HEK293 (cell line): Measurements from ENCODE around the gene TMEM238.
A peak's percentile ranks its signal among the peaks of the same experiment; 100 is the strongest.
"Not testable (repeated sequence)": the region's sequence is repeated elsewhere in the genome, so short reads cannot be mapped to it uniquely, and the experiment has no call there.

Source experiments
- CTCF ChIA-PET: fragments of 350-600 bp; formaldehyde crosslinking; extraction: SDS; loops from one replicate; lab custom pipeline; 2021; ENCODE audit warnings: antibody characterized with exemption; lab: Yijun Ruan, JAX
- POLR2A ChIA-PET: fragments of 300-600 bp; formaldehyde crosslinking; extraction: SDS; loops from one replicate; lab custom pipeline; 2020; ENCODE audit warnings: antibody characterized with exemption, inconsistent platforms; lab: Yijun Ruan, JAX
- H3K27ac ChIP-seq: fragments of 200-500 bp; sonication (Bioruptor generic); 2 replicates; pipeline ENCODE4 v1.5.1; 2014; ENCODE audit warnings: low read depth, low read length, control low read depth, inconsistent platforms; ENCODE audit errors: extremely low read depth
- H3K36me3 ChIP-seq, 2 experiments: fragments of 200-500 bp in 1 of 2; sonication (Bioruptor generic) in 1 of 2; 1 replicate in 1 of 2; 2 replicates in 1 of 2; pipeline ENCODE4 v1.5.1; 2014 to 2017; ENCODE audit warnings: inconsistent platforms in 2 of 2, low read length in 2 of 2; ENCODE audit not compliant: control insufficient read depth in 2 of 2, insufficient read depth in 1 of 2
- H3K4me1 ChIP-seq: fragments of 200-500 bp; sonication (Bioruptor generic); 2 replicates; pipeline ENCODE4 v1.5.1; 2014; ENCODE audit warnings: mild to moderate bottlenecking, low read length, inconsistent platforms; ENCODE audit not compliant: control insufficient read depth, insufficient read depth
- H3K4me3 ChIP-seq: 2 replicates; pipeline ENCODE4 v1.5.1; 2011; ENCODE audit warnings: low read depth, mild to moderate bottlenecking, control low read depth, low read length, moderate library complexity
- H3K9me3 ChIP-seq: fragments of 200-500 bp; sonication (Bioruptor generic); 2 replicates; pipeline ENCODE4 v1.5.1; 2014; ENCODE audit warnings: low read depth, low read length, inconsistent platforms; ENCODE audit not compliant: control insufficient read depth, insufficient read depth
- FEZF1 ChIP-seq: fragments of 450-650 bp; formaldehyde crosslinking; IDR thresholded peaks from 2 replicates; pipeline ENCODE4 v1.5.1; 2016; ENCODE audit warnings: missing biosample characterization, missing genetic modification characterization
- IKZF3 ChIP-seq: fragments of 450-650 bp; IDR thresholded peaks from 2 replicates; pipeline ENCODE4 v1.5.0; 2018; ENCODE audit warnings: missing biosample characterization, mild to moderate bottlenecking, missing genetic modification characterization, moderate library complexity
- KLF9 ChIP-seq: fragments of 450-650 bp; formaldehyde crosslinking; IDR thresholded peaks from 2 replicates; pipeline ENCODE4 v1.5.1; 2016; ENCODE audit warnings: missing biosample characterization, missing genetic modification characterization, low read depth
- REPIN1 ChIP-seq: fragments of 450-650 bp; formaldehyde crosslinking; IDR thresholded peaks from 2 replicates; pipeline ENCODE4 v1.5.1; 2017; ENCODE audit warnings: missing biosample characterization, missing genetic modification characterization, low read depth
- ZBTB20 ChIP-seq: fragments of 450-650 bp; formaldehyde crosslinking; IDR thresholded peaks from 2 replicates; pipeline ENCODE4 v1.5.1; 2016; ENCODE audit warnings: missing biosample characterization, missing genetic modification characterization
- ZBTB8A ChIP-seq: fragments of 450-650 bp; formaldehyde crosslinking; IDR thresholded peaks from 2 replicates; pipeline ENCODE4 v1.5.1; 2016; ENCODE audit warnings: missing biosample characterization, missing genetic modification characterization
- ZFP37 ChIP-seq: fragments of 450-650 bp; formaldehyde crosslinking; IDR thresholded peaks from 2 replicates; pipeline ENCODE4 v1.5.1; 2016; ENCODE audit warnings: missing biosample characterization, missing genetic modification characterization
- ZNF157 ChIP-seq: fragments of 450-650 bp; formaldehyde crosslinking; IDR thresholded peaks from 2 replicates; pipeline ENCODE4 v1.5.1; 2016; ENCODE audit warnings: missing biosample characterization, missing genetic modification characterization
- ZNF266 ChIP-seq: fragments of 450-650 bp; formaldehyde crosslinking; IDR thresholded peaks from 2 replicates; pipeline ENCODE4 v1.5.1; 2016; ENCODE audit warnings: missing biosample characterization, missing genetic modification characterization, low read depth
- ZNF335 ChIP-seq: fragments of 450-650 bp; formaldehyde crosslinking; conservative IDR thresholded peaks from 2 replicates; pipeline ENCODE4 v1.5.1; 2016; ENCODE audit warnings: missing biosample characterization, missing genetic modification characterization
- ZNF473 ChIP-seq: fragments of 450-650 bp; formaldehyde crosslinking; IDR thresholded peaks from 2 replicates; pipeline ENCODE4 v1.5.1; 2017; ENCODE audit warnings: missing biosample characterization, missing genetic modification characterization
- ZNF529 ChIP-seq: fragments of 450-650 bp; formaldehyde crosslinking; IDR thresholded peaks from 2 replicates; pipeline ENCODE4 v1.5.1; 2017; ENCODE audit warnings: missing genetic modification characterization, missing biosample characterization; ENCODE audit not compliant: insufficient replicate concordance
- ZNF530 ChIP-seq: fragments of 450-650 bp; formaldehyde crosslinking; IDR thresholded peaks from 2 replicates; pipeline ENCODE4 v1.5.1; 2016; ENCODE audit warnings: low read depth, missing biosample characterization, missing genetic modification characterization
- ZNF621 ChIP-seq: fragments of 450-650 bp; formaldehyde crosslinking; IDR thresholded peaks from 2 replicates; pipeline ENCODE4 v1.5.1; 2017; ENCODE audit warnings: missing biosample characterization, missing genetic modification characterization
- ZNF660 ChIP-seq: fragments of 450-650 bp; IDR thresholded peaks from 2 replicates; pipeline ENCODE4 v1.5.1; 2018; ENCODE audit warnings: missing biosample characterization, mild to moderate bottlenecking, missing genetic modification characterization
- ZNF785 ChIP-seq: fragments of 450-650 bp; formaldehyde crosslinking; IDR thresholded peaks from 2 replicates; pipeline ENCODE4 v1.5.1; 2016; ENCODE audit warnings: missing biosample characterization, missing genetic modification characterization
- TF ChIP-seq, protein P1 (sequence below): fragments of 450-650 bp; formaldehyde crosslinking; IDR thresholded peaks from 2 replicates; pipeline ENCODE4 v1.5.1; 2017; ENCODE audit warnings: missing biosample characterization, missing genetic modification characterization
- TF ChIP-seq, protein P2 (sequence below): fragments of 450-650 bp; formaldehyde crosslinking; IDR thresholded peaks from 2 replicates; pipeline ENCODE4 v1.5.1; 2016; ENCODE audit warnings: missing biosample characterization, missing genetic modification characterization

Gene TMEM238

GRCh38 chr19:55333870-55334269, 50.2 kb downstream of the TMEM238 start (continued):
- TF ChIP-seq ZNF529 (tag by site-specific recombination) (no peak), ZNF530 (tag by site-specific recombination) (no peak), ZNF157 (tag by site-specific recombination) (no peak), ZNF335 (tag by site-specific recombination) (no peak), ZNF266 (no peak), ZNF660 (tag by site-specific recombination) (no peak), ZFP37 (tag by site-specific recombination) (no peak), ZNF473 (tag by site-specific recombination) (no peak), FEZF1 (tag by site-specific recombination) (0 out of 2 replicates have a peak, but pooled peaks have one; percentile 33), KLF9 (tag by site-specific recombination) (no peak), ZBTB20 (tag by site-specific recombination) (no peak), REPIN1 (tag by site-specific recombination) (no peak), ZNF621 (tag by site-specific recombination) (no peak), IKZF3 (tag by site-specific recombination) (no peak), ZNF785 (tag by site-specific recombination) (no peak), ZBTB8A (tag by site-specific recombination) (no peak)
- TF ChIP-seq, protein P1, sequence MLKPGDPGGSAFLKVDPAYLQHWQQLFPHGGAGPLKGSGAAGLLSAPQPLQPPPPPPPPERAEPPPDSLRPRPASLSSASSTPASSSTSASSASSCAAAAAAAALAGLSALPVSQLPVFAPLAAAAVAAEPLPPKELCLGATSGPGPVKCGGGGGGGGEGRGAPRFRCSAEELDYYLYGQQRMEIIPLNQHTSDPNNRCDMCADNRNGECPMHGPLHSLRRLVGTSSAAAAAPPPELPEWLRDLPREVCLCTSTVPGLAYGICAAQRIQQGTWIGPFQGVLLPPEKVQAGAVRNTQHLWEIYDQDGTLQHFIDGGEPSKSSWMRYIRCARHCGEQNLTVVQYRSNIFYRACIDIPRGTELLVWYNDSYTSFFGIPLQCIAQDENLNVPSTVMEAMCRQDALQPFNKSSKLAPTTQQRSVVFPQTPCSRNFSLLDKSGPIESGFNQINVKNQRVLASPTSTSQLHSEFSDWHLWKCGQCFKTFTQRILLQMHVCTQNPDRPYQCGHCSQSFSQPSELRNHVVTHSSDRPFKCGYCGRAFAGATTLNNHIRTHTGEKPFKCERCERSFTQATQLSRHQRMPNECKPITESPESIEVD, result no peak
- TF ChIP-seq, protein P2, sequence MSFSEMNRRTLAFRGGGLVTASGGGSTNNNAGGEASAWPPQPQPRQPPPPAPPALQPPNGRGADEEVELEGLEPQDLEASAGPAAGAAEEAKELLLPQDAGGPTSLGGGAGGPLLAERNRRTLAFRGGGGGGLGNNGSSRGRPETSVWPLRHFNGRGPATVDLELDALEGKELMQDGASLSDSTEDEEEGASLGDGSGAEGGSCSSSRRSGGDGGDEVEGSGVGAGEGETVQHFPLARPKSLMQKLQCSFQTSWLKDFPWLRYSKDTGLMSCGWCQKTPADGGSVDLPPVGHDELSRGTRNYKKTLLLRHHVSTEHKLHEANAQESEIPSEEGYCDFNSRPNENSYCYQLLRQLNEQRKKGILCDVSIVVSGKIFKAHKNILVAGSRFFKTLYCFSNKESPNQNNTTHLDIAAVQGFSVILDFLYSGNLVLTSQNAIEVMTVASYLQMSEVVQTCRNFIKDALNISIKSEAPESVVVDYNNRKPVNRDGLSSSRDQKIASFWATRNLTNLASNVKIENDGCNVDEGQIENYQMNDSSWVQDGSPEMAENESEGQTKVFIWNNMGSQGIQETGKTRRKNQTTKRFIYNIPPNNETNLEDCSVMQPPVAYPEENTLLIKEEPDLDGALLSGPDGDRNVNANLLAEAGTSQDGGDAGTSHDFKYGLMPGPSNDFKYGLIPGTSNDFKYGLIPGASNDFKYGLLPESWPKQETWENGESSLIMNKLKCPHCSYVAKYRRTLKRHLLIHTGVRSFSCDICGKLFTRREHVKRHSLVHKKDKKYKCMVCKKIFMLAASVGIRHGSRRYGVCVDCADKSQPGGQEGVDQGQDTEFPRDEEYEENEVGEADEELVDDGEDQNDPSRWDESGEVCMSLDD (tag by site-specific recombination), result 0 out of 2 replicates have a peak, but pooled peaks have one; percentile 46

GRCh38 chr19:55329791-55330190, 54.3 kb downstream of the TMEM238 start:
- H3K27ac ChIP-seq, H3K36me3 ChIP-seq, H3K9me3 ChIP-seq, H3K4me3 ChIP-seq, H3K4me1 ChIP-seq: not testable (repeated sequence)
- ChIA-PET CTCF (interaction anchor here (1.8 kb wide), 1 partner anchor 9 kb away, joined by 7 read pairs; the partner anchor contains the start of gene KMT5C), POLR2A (interaction anchor here (0.6 kb wide), 1 partner anchor 10 kb away, joined by 3 read pairs; the partner anchor contains the start of gene KMT5C)
